GM12878 (cell line): ENCODE results near the gene PREB. TPM values are rescaled to one million over a fixed set of nuclear protein-coding genes. Genes with fewer than 3 reads are reported as not detected.

ENCODE experiments used
- ATAC-seq: fragments of 200-7000 bp; cut with Tn5 transposase; 3 replicates; pipeline ENCODE4 v1.9.1; 2020; ENCODE audit warnings: mild to moderate bottlenecking, moderate library complexity
- BruUV-seq: library from RNA; stranded (reverse); fragments of 400-500 nt; replicated peaks from 2 replicates; lab custom pipeline; 2021; lab: Mats Ljungman, UMichigan
- CTCF ChIA-PET: fragments of 300-600 bp; sonication (Branson Sonifier 250); formaldehyde crosslinking; extraction: SDS; loops from one replicate; lab custom pipeline; 2021; ENCODE audit warnings: inconsistent platforms; lab: Yijun Ruan, JAX
- POLR2A ChIA-PET: fragments of 350-600 bp; formaldehyde crosslinking; extraction: SDS; loops from one replicate; lab custom pipeline; 2021; ENCODE audit warnings: inconsistent platforms; lab: Charles Lee
- RAD21 ChIA-PET: fragments of 300-600 bp; sonication (Branson Sonifier 250); formaldehyde crosslinking; loops from one replicate; lab custom pipeline; 2023; ENCODE audit warnings: antibody characterized with exemption; ENCODE audit not compliant: unreplicated experiment; lab: Charles Lee
- SMC1A ChIA-PET: fragments of 300-600 bp; sonication (Branson Sonifier 250); formaldehyde crosslinking; loops from one replicate; lab custom pipeline; 2023; ENCODE audit not compliant: unreplicated experiment, uncharacterized antibody; lab: Charles Lee
- DNase-seq: peaks from one replicate; pipeline ENCODE4 v3.0.0-alpha.2; 2011; ENCODE audit warnings: low read depth, low spot score
- FAIRE-seq: peaks from 3 replicates; lab custom pipeline; 2011; peaks lifted over from hg19 to GRCh38; lab: Jason Lieb, UNC
- H2AFZ ChIP-seq: 2 replicates; pipeline ENCODE4 v1.6.0; 2011; ENCODE audit warnings: low read depth, low read length, control low read depth; ENCODE audit not compliant: control insufficient read depth
- H3K27ac ChIP-seq: 2 replicates; pipeline ENCODE4 v1.5.1; 2011; ENCODE audit warnings: control low read depth; ENCODE audit not compliant: control insufficient read depth, insufficient read depth
- H3K27me3 ChIP-seq, 2 experiments: replicated peaks in 1 of 2; 2 replicates each; pipeline versions ENCODE4 v1.6.0 to v1.6.1; 2011; ENCODE audit warnings: low read length in 1 of 2; ENCODE audit not compliant: control insufficient read depth in 2 of 2, insufficient read depth in 2 of 2
- H3K36me3 ChIP-seq, 2 experiments: 2 replicates each; pipeline ENCODE4 v1.5.1; 2011; ENCODE audit warnings: low read length in 1 of 2; ENCODE audit not compliant: control insufficient read depth in 2 of 2, insufficient read depth in 2 of 2
- H3K4me1 ChIP-seq: 2 replicates; pipeline ENCODE4 v1.6.1; 2011; ENCODE audit warnings: mild to moderate bottlenecking, low read length, moderate library complexity, mixed read lengths; ENCODE audit not compliant: control insufficient read depth, insufficient read depth
- H3K4me2 ChIP-seq: 2 replicates; pipeline ENCODE4 v1.6.0; 2011; ENCODE audit warnings: control low read depth; ENCODE audit not compliant: control insufficient read depth, insufficient read depth
- H3K4me3 ChIP-seq: fragments of 200-600 bp; sonication (generic); 2 replicates; pipeline ENCODE4 v1.5.1; 2016
- H3K79me2 ChIP-seq: 2 replicates; pipeline ENCODE4 v1.6.0; 2011; ENCODE audit warnings: low read length; ENCODE audit not compliant: control insufficient read depth, insufficient read depth
- H3K9ac ChIP-seq: 2 replicates; pipeline ENCODE4 v1.8.0; 2011; ENCODE audit warnings: low read length, control low read depth, mixed read lengths; ENCODE audit not compliant: control insufficient read depth, insufficient read depth
- H3K9me3 ChIP-seq: replicated peaks from 3 replicates; pipeline ENCODE4 v1.5.1; 2011; ENCODE audit warnings: mild to moderate bottlenecking, low read length; ENCODE audit not compliant: control insufficient read depth, insufficient read depth
- H4K20me1 ChIP-seq: 2 replicates; pipeline ENCODE4 v1.6.0; 2011; ENCODE audit not compliant: control insufficient read depth, insufficient read depth
- CEBPB ChIP-seq, 2 experiments: fragments of 150-350 bp in 1 of 2; IDR thresholded peaks; 2 replicates each; pipeline ENCODE4 v1.6.1; 2012 to 2014; ENCODE audit warnings: low read depth in 2 of 2, low read length in 2 of 2, borderline replicate concordance in 1 of 2, inconsistent platforms in 1 of 2
- CHD4 ChIP-seq: fragments of 200-600 bp; sonication (generic); IDR thresholded peaks from 2 replicates; pipeline ENCODE4 v1.6.1; 2016; ENCODE audit warnings: mild to moderate bottlenecking
- FOXM1 ChIP-seq: IDR thresholded peaks from 2 replicates; pipeline ENCODE4 v1.6.1; 2012; ENCODE audit warnings: low read depth, mild to moderate bottlenecking, inconsistent platforms, low read length, moderate library complexity
- GATAD2B ChIP-seq: fragments of 450-650 bp; conservative IDR thresholded peaks from 2 replicates; pipeline ENCODE4 v1.6.1; 2017; ENCODE audit warnings: low read depth, mild to moderate bottlenecking, moderate library complexity
- HDAC6 ChIP-seq: fragments of 200-600 bp; sonication (generic); IDR thresholded peaks from one replicate; pipeline ENCODE4 v1.8.0; 2017; ENCODE audit warnings: antibody characterized with exemption; ENCODE audit not compliant: unreplicated experiment
- HDGF ChIP-seq: fragments of 450-650 bp; IDR thresholded peaks from 2 replicates; pipeline ENCODE4 v1.6.1; 2016; ENCODE audit warnings: antibody characterized with exemption
- KLF5 ChIP-seq: fragments of 450-650 bp; IDR thresholded peaks from 2 replicates; pipeline ENCODE4 v1.6.1; 2014; ENCODE audit warnings: mild to moderate bottlenecking; ENCODE audit not compliant: partially characterized antibody
- RELB ChIP-seq: fragments of 450-650 bp; IDR thresholded peaks from 2 replicates; pipeline ENCODE4 v1.6.1; 2017; ENCODE audit warnings: low read depth, mild to moderate bottlenecking, moderate library complexity
- SRF ChIP-seq, 2 experiments: IDR thresholded peaks; 2 replicates each; pipeline ENCODE4 v1.6.1; 2011; ENCODE audit warnings: low read depth in 2 of 2, low read length in 2 of 2, mild to moderate bottlenecking in 1 of 2, moderate library complexity in 1 of 2
- TAF1 ChIP-seq: IDR thresholded peaks from 2 replicates; pipeline ENCODE4 v1.6.1; 2011; ENCODE audit warnings: mild to moderate bottlenecking, low read depth, low read length, borderline replicate concordance
- TCF7 ChIP-seq: IDR thresholded peaks from 2 replicates; pipeline ENCODE4 v1.6.1; 2014; ENCODE audit warnings: antibody characterized with exemption, borderline replicate concordance
- WRNIP1 ChIP-seq: IDR thresholded peaks from 2 replicates; pipeline ENCODE4 v1.6.1; 2011; ENCODE audit warnings: low read depth, low read length, improper control_type of control experiment, borderline replicate concordance
- WGBS: methylation state at CpG from one replicate; pipeline ENCODE4 v1.1.6; 2016; ENCODE audit warnings: low lambda C conversion rate; ENCODE audit not compliant: insufficient replicate concordance, insufficient coverage; ENCODE audit errors: missing lambda C conversion rate; 5-methylcytosine and 5-hydroxymethylcytosine counted together
- in situ Hi-C: fragments of 300-500 bp; cut with MboI; formaldehyde crosslinking; loops from 9 replicates; pipeline ENCODE4 v1.14.3; 2018; ENCODE audit warnings: mixed read lengths
- intact Hi-C: fragments of 100-400 bp; cut with micrococcal nuclease; formaldehyde crosslinking; loops from one replicate; pipeline ENCODE4 v1.14.2; 2022; ENCODE audit not compliant: unreplicated experiment
- polyA plus RNA-seq, 11 experiments: library from polyadenylated mRNA; depleted of rRNA in 4 of 11; unstranded in 6 of 11; stranded (reverse) in 5 of 11; fragments of >200 nt; fragmentation: Nextera tagmentation in 4 of 11; fragmentation: Illumina TruSeq in 1 of 11; extraction: Ambion mirVana in 4 of 11; extraction: Trizol in 1 of 11; gene quantifications; 1 replicate in 1 of 11; 2 replicates in 10 of 11; pipeline versions ENCODE4 v1.2.1 to v1.2.3, GENCODE V29; 2011 to 2016; ENCODE audit warnings: inconsistent platforms in 2 of 11, missing spikeins in 2 of 11, low read depth in 1 of 11
- total RNA-seq, 4 experiments: library from RNA; depleted of rRNA in 3 of 4; stranded (reverse); fragments of >200 nt in 3 of 4; fragmentation: Illumina TruSeq in 1 of 4; extraction: Trizol in 1 of 4; gene quantifications; 2 replicates each; pipeline versions ENCODE4 v1.2.1 to v1.2.3, GENCODE V29; 2013 to 2021

PREB gene
- total and polyA plus RNA-seq, 10 of the 15 experiments (the other 5 are each of a cell fraction or from before 2014, with no cell fraction given): 26.3 to 101 (median 52.7) TPM

GRCh38 chr2:27150639-27151230, 16.3 kb upstream of the PREB start:
- intact Hi-C loops: no loop called here
- Histone ChIP-seq H3K27ac (no peak overlapping the region), H3K4me3 (no peak overlapping the region), H2AFZ (no peak overlapping the region), H3K9me3 (no peaks in the 10 kb centered on the region), H3K4me2 (no peak overlapping the region), H3K36me3 (no peaks in the 10 kb centered on the region), H3K27me3 (no peaks in the 10 kb centered on the region; a peak in 1 of 4 replicates), H3K9ac (no peak overlapping the region), H4K20me1 (no peaks in the 10 kb centered on the region), H3K4me1 (no peaks in the 10 kb centered on the region), H3K79me2 (no peaks in the 10 kb centered on the region)
- no peak for FAIRE-seq
- no peak for ATAC-seq
- ChIA-PET SMC1A (interaction anchor here (0.7 to 2.2 kb wide), 2 partner anchors 11 to 40 kb away, joined by 3 to 10 read pairs; no protein-coding TSS in a partner anchor), POLR2A (interaction anchor here (0.6 to 1.3 kb wide), 2 partner anchors 16 to 35 kb away, joined by 3 read pairs; partner anchors contain the start of gene PREB), CTCF (interaction anchor here (0.9 to 2.9 kb wide), 3 partner anchors 16 to 129 kb away, joined by 3 to 10 read pairs (median 7); no protein-coding TSS in a partner anchor), RAD21 (no interaction called here)
- no peak for DNase-seq
- in situ Hi-C loops: no loop called here
- 38% methylated on average over 8 of the region's 8 CpGs for WGBS
- no TSS peak for BruUV-seq
- TF ChIP-seq HDGF: no peak
- TF ChIP-seq CEBPB (IDR thresholded peaks at IDR 0.05; ENCODE audit: borderline replicate concordance in 1 of 2, low read depth in 2 of 2, low read length in 2 of 2): no peak
- TF ChIP-seq SRF (IDR thresholded peaks at IDR 0.05; ENCODE audit: low read depth in 2 of 2, low read length in 2 of 2): no peak
- no peak for TF ChIP-seq KLF5
- no peak for TF ChIP-seq TAF1
- TF ChIP-seq CHD4: no peak
- TF ChIP-seq HDAC6: no peak
- no peak for TF ChIP-seq GATAD2B
- TF ChIP-seq FOXM1: no peak
- TF ChIP-seq TCF7: no peak
- no peak for TF ChIP-seq WRNIP1
- TF ChIP-seq RELB: no peak
